BE2C (cell line): ENCODE results near the gene CABCOCO1.
A peak's percentile ranks its signal among the peaks of the same experiment; 100 is the strongest.

Experiments used
- DNase-seq: peaks from one replicate; pipeline ENCODE4 v3.0.0-alpha.2; 2020
- H3K27me3 ChIP-seq: fragments of 250-450 bp; sonication (Bioruptor Pico); 2 replicates; pipeline ENCODE4 v1.5.1; 2020; ENCODE audit warnings: mild to moderate bottlenecking
- H3K36me3 ChIP-seq: fragments of 250-450 bp; sonication (Bioruptor Pico); 2 replicates; pipeline ENCODE4 v1.5.1; 2020; ENCODE audit warnings: mild to moderate bottlenecking
- H3K4me1 ChIP-seq: fragments of 250-450 bp; sonication (Bioruptor Pico); 2 replicates; pipeline ENCODE4 v1.5.1; 2020
- H3K4me3 ChIP-seq: 2 replicates; pipeline ENCODE4 v1.5.1; 2011; ENCODE audit warnings: low read depth, low read length
- H3K9me3 ChIP-seq: fragments of 250-450 bp; sonication (Bioruptor Pico); 2 replicates; pipeline ENCODE4 v1.5.1; 2020
- TF ChIP-seq, protein P1 (sequence below): IDR thresholded peaks from 2 replicates; pipeline ENCODE4 v1.5.1; 2012; ENCODE audit warnings: mild to moderate bottlenecking, low read depth, low read length

CABCOCO1 gene

DNA sequence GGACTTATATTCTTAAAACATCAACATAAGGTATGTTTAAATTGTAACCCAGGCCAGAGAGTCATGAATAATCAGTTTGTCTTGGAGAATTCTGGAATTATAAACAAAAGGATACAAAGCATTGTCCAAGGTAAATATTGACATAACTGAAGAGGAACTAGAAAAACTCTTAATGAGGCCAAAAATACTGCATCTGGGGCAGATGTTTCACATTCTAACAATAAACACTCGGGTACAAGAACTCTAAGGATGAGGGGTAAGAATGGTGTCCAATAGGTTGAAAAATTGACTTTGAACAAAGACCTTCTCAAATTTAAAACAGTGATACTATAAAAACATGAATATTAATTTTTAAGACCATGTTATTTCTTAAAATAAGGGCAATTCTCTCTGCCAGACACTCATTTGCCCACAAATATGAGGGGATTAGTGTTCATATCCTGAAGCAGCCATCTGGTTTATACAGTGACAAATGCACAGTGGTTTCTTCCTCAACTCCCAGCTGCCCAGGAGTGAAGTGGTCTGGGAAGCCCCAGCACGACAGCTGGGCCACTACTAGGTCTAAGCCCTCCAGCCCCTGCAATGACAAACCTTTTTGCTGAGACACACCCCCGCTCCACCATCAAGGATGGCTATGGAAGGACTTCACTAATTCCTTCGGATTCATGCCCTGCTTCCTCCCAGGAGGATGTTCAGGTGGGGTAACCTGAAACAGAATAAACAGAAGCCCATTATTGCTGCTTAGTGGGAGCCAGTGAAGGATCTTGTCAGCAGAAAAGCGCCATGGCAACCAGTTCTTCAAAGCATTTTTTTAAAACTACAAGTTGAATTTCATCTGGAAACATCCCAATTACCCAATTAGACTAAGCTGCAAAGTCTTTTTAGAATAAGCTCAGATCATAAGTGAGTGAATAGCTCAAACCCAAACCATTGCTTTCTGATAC is 131.3 kb downstream of the CABCOCO1 start:
- no peaks in the 10 kb centered on the region for H3K27me3 ChIP-seq
- no peak for DNase-seq
- H3K4me1 ChIP-seq = no peaks in the 10 kb centered on the region
- no peak overlapping the region for H3K4me3 ChIP-seq
- TF ChIP-seq, protein P1, sequence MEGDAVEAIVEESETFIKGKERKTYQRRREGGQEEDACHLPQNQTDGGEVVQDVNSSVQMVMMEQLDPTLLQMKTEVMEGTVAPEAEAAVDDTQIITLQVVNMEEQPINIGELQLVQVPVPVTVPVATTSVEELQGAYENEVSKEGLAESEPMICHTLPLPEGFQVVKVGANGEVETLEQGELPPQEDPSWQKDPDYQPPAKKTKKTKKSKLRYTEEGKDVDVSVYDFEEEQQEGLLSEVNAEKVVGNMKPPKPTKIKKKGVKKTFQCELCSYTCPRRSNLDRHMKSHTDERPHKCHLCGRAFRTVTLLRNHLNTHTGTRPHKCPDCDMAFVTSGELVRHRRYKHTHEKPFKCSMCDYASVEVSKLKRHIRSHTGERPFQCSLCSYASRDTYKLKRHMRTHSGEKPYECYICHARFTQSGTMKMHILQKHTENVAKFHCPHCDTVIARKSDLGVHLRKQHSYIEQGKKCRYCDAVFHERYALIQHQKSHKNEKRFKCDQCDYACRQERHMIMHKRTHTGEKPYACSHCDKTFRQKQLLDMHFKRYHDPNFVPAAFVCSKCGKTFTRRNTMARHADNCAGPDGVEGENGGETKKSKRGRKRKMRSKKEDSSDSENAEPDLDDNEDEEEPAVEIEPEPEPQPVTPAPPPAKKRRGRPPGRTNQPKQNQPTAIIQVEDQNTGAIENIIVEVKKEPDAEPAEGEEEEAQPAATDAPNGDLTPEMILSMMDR = no peak
- H3K36me3 ChIP-seq = no peaks in the 10 kb centered on the region
- H3K9me3 ChIP-seq = no peaks in the 10 kb centered on the region

DNA sequence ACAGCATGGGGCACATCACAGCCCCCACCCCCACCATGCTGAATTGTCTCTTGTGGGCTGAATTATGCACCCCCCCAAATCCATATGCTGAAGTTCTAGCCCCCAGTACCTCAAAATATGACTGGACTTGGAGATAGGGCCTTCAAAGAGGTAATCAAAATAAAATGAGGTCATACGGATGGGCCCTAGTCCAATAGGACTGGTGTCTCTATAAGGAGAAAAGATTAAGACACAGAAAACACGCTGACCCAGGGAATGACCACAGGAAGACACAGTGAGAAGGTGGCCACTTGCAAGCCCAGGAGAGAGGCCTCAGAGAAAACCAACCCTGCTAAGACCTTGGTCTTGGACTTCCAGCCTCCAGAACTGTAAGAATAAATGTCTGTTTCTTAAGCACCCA is 132.4 kb downstream of the CABCOCO1 start:
- no peaks in the 10 kb centered on the region for H3K27me3 ChIP-seq
- TF ChIP-seq, protein P1 = no peak
- H3K4me1 ChIP-seq = no peaks in the 10 kb centered on the region
- H3K4me3 ChIP-seq = no peak overlapping the region
- no peaks in the 10 kb centered on the region for H3K36me3 ChIP-seq
- no peaks in the 10 kb centered on the region for H3K9me3 ChIP-seq
- DNase-seq = no peak

DNA sequence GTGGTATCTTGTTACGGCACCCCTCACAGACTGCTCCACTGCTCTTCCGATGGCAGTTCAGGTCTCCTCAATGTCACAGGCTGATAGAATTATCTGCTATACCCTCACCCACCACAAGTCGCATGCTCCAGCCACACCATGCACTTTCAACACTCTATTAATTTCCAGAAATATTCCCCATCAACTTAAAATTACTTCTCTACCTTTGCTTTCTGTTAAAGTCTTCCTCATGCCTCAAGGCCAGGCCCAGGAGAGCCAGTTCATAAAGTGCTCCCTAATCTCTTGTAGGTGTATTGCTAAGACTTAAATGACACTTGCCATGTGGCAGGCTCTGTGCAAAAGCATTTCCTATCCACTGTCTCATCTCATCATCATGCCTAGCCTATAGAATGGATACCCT is 132.8 kb downstream of the CABCOCO1 start:
- Histone ChIP-seq H3K4me1 (no peaks in the 10 kb centered on the region), H3K36me3 (no peaks in the 10 kb centered on the region), H3K27me3 (no peaks in the 10 kb centered on the region), H3K9me3 (no peaks in the 10 kb centered on the region), H3K4me3 (no peak overlapping the region)
- no peak for DNase-seq
- TF ChIP-seq, protein P1 = peak; percentile 17; the same call in 1 of the 2 replicates

DNA sequence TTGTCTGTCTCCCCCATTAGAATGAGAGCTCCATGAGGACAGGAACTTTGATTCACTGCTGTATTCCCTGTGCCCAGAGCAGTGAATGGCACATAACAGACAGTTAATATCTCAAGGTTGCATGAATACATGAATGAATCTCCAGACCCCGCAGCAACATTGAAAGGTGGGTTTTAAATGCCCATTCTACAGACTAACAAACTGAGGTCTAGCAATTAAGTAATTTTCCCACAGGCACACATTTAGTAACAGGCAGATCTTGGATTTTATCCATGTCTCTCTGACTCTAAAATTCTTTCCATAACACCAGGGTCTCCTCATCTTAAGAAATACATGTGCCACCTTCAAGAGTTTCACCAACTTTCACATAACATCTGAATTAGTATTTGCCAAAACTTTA is 134.1 kb downstream of the CABCOCO1 start:
- DNase-seq = no peak
- TF ChIP-seq, protein P1 = no peak
- H3K4me1 ChIP-seq = no peaks in the 10 kb centered on the region

DNA sequence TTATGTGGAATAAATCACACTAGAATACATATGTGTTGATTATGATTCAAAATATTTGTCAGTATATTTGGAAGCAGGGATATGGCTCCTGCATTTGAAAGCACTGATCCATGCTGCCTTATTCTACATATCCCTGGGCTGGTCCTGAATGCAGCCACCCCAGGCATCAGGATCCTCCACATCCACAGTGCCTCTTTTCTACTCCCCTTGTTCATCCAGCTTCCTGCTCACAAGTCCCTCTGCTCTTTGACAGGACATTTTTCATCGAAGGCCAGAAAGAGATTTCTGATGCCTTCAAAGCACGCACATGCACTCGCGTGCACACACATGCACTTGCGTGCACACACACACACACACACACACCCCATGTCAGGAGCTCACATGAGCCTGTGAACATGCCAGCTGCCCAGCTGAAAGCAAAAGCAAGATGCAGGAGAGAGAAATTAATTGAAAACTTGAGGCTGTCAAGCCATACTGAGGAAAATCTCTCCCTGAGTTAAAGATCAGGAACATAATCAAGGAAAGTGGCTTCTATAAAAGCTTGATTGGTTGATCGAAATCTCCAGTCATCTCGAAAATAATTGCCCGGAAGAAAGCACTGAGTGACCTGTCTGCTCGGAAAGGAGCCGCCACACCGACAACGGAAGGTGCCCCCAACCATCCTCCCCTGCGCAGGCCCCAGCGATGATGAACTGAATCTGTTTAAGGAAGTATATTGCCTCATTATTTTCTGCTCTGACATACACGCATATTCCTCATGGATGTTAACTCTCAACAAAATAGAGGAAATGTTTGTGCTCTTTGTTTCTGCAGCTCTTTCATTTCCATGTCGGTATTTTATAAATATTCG is 134.8 kb downstream of the CABCOCO1 start:
- Histone ChIP-seq H3K4me1 (no peaks in the 10 kb centered on the region), H3K36me3 (no peaks in the 10 kb centered on the region), H3K9me3 (no peaks in the 10 kb centered on the region), H3K27me3 (no peaks in the 10 kb centered on the region), H3K4me3 (no peak overlapping the region)
- no peak for DNase-seq
- TF ChIP-seq, protein P1 = no peak

More for the DNA sequence above, 134.1 kb downstream of the CABCOCO1 start:
- Histone ChIP-seq H3K36me3 (no peaks in the 10 kb centered on the region), H3K9me3 (no peaks in the 10 kb centered on the region), H3K4me3 (no peak overlapping the region), H3K27me3 (no peaks in the 10 kb centered on the region)
